Lower leg skin (tissue), 3 donors: ENCODE data around the gene SEPTIN12.

ENCODE experiments used
- CTCF ChIP-seq, 3 donors: fragments of 450-650 bp; IDR thresholded peaks; one replicate each; pipeline ENCODE4 v1.5.1; 2016; ENCODE audit warnings: antibody characterized with exemption in 3 of 3, mild to moderate bottlenecking in 3 of 3, moderate library complexity in 2 of 3
- POLR2A ChIP-seq, 2 donors: fragments of 450-650 bp; IDR thresholded peaks; one replicate each; pipeline ENCODE4 v1.6.1; 2016 to 2017; ENCODE audit warnings: antibody characterized with exemption in 2 of 2, mild to moderate bottlenecking in 1 of 2, moderate library complexity in 1 of 2

- TF ChIP-seq CTCF (IDR thresholded peaks at IDR 0.05) (no peak), POLR2A (IDR thresholded peaks at IDR 0.05) (no peak)
Observed at GRCh38 chr16:4752351-4753100, 35.6 kb downstream of the SEPTIN12 start.
